Measurements from ENCODE around the gene RASSF5.

RASSF5 gene

DNA sequence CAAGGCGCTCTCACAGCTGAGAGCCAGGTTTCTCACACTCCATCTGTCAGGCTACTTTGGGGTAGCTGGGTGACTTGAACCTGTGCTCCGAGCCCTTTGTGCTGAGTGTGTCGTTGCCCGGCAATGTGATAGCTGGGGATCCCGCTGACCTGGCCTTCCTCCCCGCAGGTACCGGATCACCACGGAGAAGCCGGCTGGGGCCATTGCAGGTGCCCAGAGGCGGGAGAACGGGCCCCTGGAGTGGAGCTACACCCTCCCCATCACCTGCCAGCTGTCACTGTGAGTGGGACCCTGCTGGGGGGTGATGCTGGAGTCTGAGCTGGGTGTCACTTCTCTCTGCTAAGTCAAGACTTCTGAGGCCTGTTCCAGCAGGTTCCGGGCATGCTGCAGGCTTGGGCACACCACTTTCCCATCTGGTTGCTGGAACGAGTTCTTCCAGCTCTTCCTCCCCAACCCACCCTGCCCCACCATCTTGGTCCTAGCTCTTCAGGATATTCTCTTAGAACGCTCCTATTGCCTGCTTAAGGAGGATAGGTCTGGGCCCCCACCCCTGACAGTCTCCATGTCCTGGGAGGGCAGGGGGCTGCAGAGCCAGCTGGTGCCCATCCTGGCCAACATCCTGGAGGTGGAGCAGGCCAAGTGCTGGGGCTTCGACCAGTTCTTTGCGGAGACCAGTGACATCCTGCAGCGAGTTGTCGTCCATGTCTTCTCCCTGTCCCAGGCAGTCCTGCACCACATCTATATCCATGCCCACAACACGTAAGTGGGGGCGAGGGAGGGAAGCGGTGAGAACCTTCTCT lies 29.6 kb upstream of the RASSF5 start:
- Histone ChIP-seq H3K4me2 (ENCODE audit: low read length) (no peak overlapping the region), H3K36me3 (ENCODE audit: control insufficient read depth, low read length) (peaks cover 40% of the 10 kb centered on the region), H3F3A (ENCODE audit: control insufficient read depth, insufficient read depth) (no peaks in the 10 kb centered on the region), H3K9me3 (ENCODE audit: control insufficient read depth, insufficient read depth, low read length) (no peaks in the 10 kb centered on the region), H3K27me3 (ENCODE audit: control insufficient read depth, low read length) (no peaks in the 10 kb centered on the region), H3K9me2 (replicated peaks; ENCODE audit: control insufficient read depth, low read length) (no peaks in the 10 kb centered on the region), H3K4me3 (ENCODE audit: low read length) (no peak overlapping the region), H3K79me2 (ENCODE audit: control insufficient read depth, low read length) (no peaks in the 10 kb centered on the region), H3K27ac (ENCODE audit: low read depth, low read length) (no peak overlapping the region), H4K20me1 (ENCODE audit: control insufficient read depth, insufficient read depth, low read depth, low read length) (no peaks in the 10 kb centered on the region), H3K4me1 (ENCODE audit: control insufficient read depth, low read length) (peaks cover 4% of the 10 kb centered on the region)
- TF ChIP-seq CTCF (IDR thresholded peaks at IDR 0.05; ENCODE audit: low read depth, low read length, poor library complexity, severe bottlenecking) = no peak

DNA sequence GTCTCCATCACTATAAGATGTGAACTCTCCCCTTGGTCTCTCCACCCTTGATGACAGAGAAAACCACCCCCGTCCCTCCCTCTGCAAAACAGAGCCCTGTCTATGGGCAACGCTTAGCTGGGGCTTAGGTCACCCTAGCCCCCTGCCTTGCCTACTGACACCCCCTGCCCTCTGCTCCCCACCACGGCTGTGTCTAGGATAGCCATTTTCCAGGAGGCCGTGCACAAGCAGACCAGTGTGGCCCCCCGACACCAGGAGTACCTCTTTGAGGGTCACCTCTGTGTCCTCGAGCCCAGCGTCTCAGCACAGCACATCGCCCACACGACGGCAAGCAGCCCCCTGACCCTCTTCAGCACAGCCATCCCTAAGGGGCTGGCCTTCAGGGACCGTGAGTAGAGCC lies 28.6 kb upstream of the RASSF5 start:
- Histone ChIP-seq H3K9me3 (ENCODE audit: control insufficient read depth, insufficient read depth, low read length) (no peaks in the 10 kb centered on the region), H3K36me3 (ENCODE audit: control insufficient read depth, low read length) (peaks cover 36% of the 10 kb centered on the region), H3K27me3 (ENCODE audit: control insufficient read depth, low read length) (no peaks in the 10 kb centered on the region), H3K9me2 (replicated peaks; ENCODE audit: control insufficient read depth, low read length) (no peaks in the 10 kb centered on the region), H4K20me1 (ENCODE audit: control insufficient read depth, insufficient read depth, low read depth, low read length) (no peaks in the 10 kb centered on the region), H3K27ac (ENCODE audit: low read depth, low read length) (no peak overlapping the region), H3K4me2 (ENCODE audit: low read length) (no peak overlapping the region), H3F3A (ENCODE audit: control insufficient read depth, insufficient read depth) (no peaks in the 10 kb centered on the region), H3K4me1 (ENCODE audit: control insufficient read depth, low read length) (no peaks in the 10 kb centered on the region), H3K79me2 (ENCODE audit: control insufficient read depth, low read length) (no peaks in the 10 kb centered on the region), H3K4me3 (ENCODE audit: low read length) (no peak overlapping the region)
- TF ChIP-seq EZH2phosphoT487 (IDR thresholded peaks at IDR 0.05; ENCODE audit: borderline replicate concordance, low read length) (no peak), CTCF (IDR thresholded peaks at IDR 0.05; ENCODE audit: low read depth, low read length, poor library complexity, severe bottlenecking) (no peak)

DNA sequence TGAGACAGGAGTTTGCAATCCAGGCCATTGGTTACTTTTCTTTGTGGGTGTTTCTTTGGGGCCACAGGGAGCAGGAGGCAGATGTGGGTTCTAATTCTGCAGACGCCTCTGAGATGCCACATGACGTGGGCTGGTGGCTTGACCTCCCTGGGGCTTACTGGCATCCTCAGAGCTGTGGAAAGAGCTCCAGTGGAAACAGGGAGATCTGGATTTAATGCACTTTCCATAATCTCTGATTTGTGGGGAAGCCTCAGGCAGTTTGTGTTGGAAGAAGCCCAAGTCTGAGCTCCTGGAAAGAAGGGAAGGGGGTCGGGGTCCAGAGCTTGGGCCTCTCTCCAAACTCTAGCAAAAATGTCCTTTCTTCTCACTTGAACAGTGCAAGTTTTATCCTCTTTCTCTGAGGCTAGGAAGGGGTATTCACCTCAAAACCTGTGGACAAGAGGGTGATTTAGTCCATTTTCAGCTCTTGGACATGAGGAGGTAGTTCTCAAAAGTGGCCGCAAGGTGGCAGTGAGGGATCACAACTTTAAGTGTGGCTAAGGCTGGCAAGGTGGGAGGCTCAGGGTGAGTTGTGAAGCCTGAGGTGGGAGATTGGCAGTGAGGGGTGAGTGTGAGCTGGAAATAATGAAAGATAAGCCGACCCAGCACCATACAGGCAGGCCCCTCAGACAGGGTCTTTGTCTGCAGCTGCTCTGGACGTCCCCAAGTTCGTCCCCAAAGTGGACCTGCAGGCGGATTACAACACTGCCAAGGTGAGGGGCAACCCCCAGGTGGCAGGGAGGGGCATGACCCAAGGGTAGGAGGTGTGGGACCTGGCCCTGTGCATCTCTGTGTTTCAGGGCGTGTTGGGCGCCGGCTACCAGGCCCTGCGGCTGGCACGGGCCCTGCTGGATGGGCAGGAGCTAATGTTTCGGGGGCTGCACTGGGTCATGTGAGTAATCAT lies 27.9 kb upstream of the RASSF5 start:
- H3K9me3 ChIP-seq (ENCODE audit: control insufficient read depth, insufficient read depth, low read length) = no peaks in the 10 kb centered on the region
- no peak for TF ChIP-seq EZH2phosphoT487 (IDR thresholded peaks at IDR 0.05; ENCODE audit: borderline replicate concordance, low read length)
- peak; percentile 90 for TF ChIP-seq CTCF (IDR thresholded peaks at IDR 0.05; ENCODE audit: low read depth, low read length, poor library complexity, severe bottlenecking)
- H3K4me1 ChIP-seq (ENCODE audit: control insufficient read depth, low read length) = no peaks in the 10 kb centered on the region
- H3K9me2 ChIP-seq (replicated peaks; ENCODE audit: control insufficient read depth, low read length) = no peaks in the 10 kb centered on the region
- H3F3A ChIP-seq (ENCODE audit: control insufficient read depth, insufficient read depth) = no peaks in the 10 kb centered on the region
- no peaks in the 10 kb centered on the region for H3K79me2 ChIP-seq (ENCODE audit: control insufficient read depth, low read length)
- H3K27me3 ChIP-seq (ENCODE audit: control insufficient read depth, low read length) = no peaks in the 10 kb centered on the region
- H4K20me1 ChIP-seq (ENCODE audit: control insufficient read depth, insufficient read depth, low read depth, low read length) = no peaks in the 10 kb centered on the region
- H3K4me2 ChIP-seq (ENCODE audit: low read length) = no peak overlapping the region
- peaks cover 35% of the 10 kb centered on the region for H3K36me3 ChIP-seq (ENCODE audit: control insufficient read depth, low read length)
- H3K4me3 ChIP-seq (ENCODE audit: low read length) = no peak overlapping the region
- H3K27ac ChIP-seq (ENCODE audit: low read depth, low read length) = no peak overlapping the region

All from DOHH2 (cell line).